Colonic mucosa (tissue), 4 donors: ENCODE results near the gene ZNF579. TPM values are rescaled to one million over a fixed set of nuclear protein-coding genes. Genes with fewer than 3 reads are reported as not detected.

ENCODE experiments used
- DNase-seq: peaks from one replicate; pipeline ENCODE4 v3.0.0-alpha.2; 2020
- H3K27ac ChIP-seq: fragments of 200-600 bp; one replicate; pipeline ENCODE4 v1.8.0; 2021
- H3K27me3 ChIP-seq: fragments of 200-600 bp; one replicate; pipeline ENCODE4 v1.8.0; 2021
- H3K36me3 ChIP-seq: fragments of 200-600 bp; one replicate; pipeline ENCODE4 v1.8.0; 2021
- H3K4me1 ChIP-seq: fragments of 200-600 bp; one replicate; pipeline ENCODE4 v1.8.0; 2021; ENCODE audit warnings: mild to moderate bottlenecking
- H3K4me3 ChIP-seq: fragments of 200-600 bp; one replicate; pipeline ENCODE4 v1.8.0; 2021
- H3K9ac ChIP-seq, 2 donors: one replicate each; pipeline ENCODE4 v1.7.0; 2013; ENCODE audit warnings: control low read depth in 2 of 2, low read depth in 2 of 2, low read length in 2 of 2
- H3K9me3 ChIP-seq: fragments of 200-600 bp; one replicate; pipeline ENCODE4 v1.8.0; 2021
- CTCF ChIP-seq: fragments of 200-600 bp; IDR thresholded peaks from one replicate; pipeline ENCODE4 v1.8.0; 2022; ENCODE audit warnings: antibody characterized with exemption, mild to moderate bottlenecking
- intact Hi-C: fragments of 100-400 bp; cut with DNase I; formaldehyde crosslinking; loops from one replicate; pipeline ENCODE4 v1.14.1; 2022
- total RNA-seq, 2 donors: library from RNA; stranded (reverse); fragmentation: NEBNext Ultra II Directional in 1 of 2; extraction: Animal tissue kit (Norgen Biotek cat#: 25700) in 1 of 2; gene quantifications; one replicate each; pipeline ENCODE4 v1.2.1, GENCODE V29; 2021
- donor health status: healthy.
- donor health status: DM: no; HTN: no; CAD: no.
- donor health status: DM: no; HTN: no; CAD: no.

The ZNF579 gene
- total RNA-seq, 2 donors from 2014 or later: 8.0 to 8.7 TPM

DNA sequence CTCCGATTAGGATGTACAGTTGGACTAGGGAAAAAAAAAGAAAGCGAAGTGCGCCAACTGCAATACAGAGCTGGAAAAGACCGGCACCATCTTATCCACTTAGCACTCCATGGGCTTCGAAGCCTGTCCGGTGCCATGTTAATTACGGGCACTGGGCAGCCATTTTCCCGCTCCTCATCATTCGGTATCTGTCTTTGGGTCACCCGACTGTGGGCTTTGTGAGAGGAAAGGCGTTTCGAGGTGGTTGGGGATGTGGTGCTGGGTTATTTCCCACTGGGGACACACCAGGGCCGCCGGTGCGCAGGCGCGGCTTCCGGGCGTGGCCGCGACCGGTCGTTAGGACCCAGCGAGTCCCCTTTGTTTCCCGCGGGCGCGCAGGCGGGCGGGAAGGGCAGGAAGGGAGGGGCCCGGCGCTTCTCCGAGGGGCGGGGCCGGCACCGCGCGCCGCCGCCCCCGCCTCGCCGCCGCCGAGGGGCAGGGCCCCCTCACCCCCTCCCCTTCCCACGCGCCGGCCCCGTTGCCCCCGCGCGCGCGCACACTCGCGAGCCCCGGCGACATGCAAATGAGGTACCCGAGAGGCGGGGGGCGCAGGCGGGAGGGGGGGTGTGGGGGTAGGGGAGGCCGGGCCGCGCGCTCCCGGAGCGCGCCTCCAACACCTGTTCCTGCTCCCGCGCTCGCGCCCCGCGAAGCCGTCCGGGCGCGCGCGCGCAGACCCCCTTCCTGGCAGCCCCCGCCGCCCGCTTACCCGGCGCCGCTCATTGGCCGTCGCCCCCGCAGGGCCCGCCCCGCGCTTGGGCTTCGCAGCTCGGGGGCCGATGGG, 19.4 kb upstream of the ZNF579 start, which contains the start of gene ZNF524:
ZNF524 (plus strand) TSS at position 447 of the 820 bp plus-strand sequence. CDS start 1,825 bp downstream, outside the sequence.
- Histone ChIP-seq H3K4me3 (peak within 1 kb of the TSS; percentile 61), H3K4me1 (no peaks in the 10 kb centered on the region), H3K9ac (peak within 1 kb of the TSS; percentile 80 to 84), H3K27me3 (no peaks in the 10 kb centered on the region), H3K27ac (peak within 1 kb of the TSS; percentile 96), H3K9me3 (no peaks in the 10 kb centered on the region), H3K36me3 (no peaks in the 10 kb centered on the region)
- intact Hi-C loops: no loop called here
- TF ChIP-seq CTCF: no peak
- peak; percentile 83 for DNase-seq

DNA sequence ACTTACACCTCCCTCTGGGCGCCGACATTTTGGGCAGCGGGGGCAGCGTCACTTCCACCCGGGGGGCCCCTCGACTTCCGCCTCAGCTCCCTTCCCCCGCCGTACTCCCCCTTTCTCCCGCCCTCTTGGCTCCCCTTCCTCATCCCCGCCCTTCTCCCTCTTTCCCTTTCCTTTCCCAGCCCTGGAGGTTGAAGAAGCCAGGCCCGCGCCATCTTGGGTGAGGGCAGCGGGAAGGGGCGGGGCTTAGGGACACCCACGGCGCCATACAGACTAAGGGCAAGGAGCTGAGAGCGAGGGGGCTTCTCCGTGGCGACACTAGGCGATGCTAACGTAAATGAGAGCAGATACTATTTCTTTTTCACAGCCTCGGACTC, 18.8 kb upstream of the ZNF579 start, which contains the start of gene FIZ1:
FIZ1 (minus strand) TSS at position 50 of the 374 bp plus-strand sequence. CDS start 1,652 bp downstream, outside the sequence.
- peak; percentile 98 for DNase-seq
- Histone ChIP-seq H3K9me3 (no peaks in the 10 kb centered on the region), H3K27ac (peak within 1 kb of the TSS; percentile 96), H3K4me3 (peak within 1 kb of the TSS; percentile 61), H3K36me3 (no peaks in the 10 kb centered on the region), H3K9ac (peak within 1 kb of the TSS; percentile 80 to 84), H3K27me3 (no peaks in the 10 kb centered on the region), H3K4me1 (no peaks in the 10 kb centered on the region)
- intact Hi-C loops: no loop called here
- no peak for TF ChIP-seq CTCF

DNA sequence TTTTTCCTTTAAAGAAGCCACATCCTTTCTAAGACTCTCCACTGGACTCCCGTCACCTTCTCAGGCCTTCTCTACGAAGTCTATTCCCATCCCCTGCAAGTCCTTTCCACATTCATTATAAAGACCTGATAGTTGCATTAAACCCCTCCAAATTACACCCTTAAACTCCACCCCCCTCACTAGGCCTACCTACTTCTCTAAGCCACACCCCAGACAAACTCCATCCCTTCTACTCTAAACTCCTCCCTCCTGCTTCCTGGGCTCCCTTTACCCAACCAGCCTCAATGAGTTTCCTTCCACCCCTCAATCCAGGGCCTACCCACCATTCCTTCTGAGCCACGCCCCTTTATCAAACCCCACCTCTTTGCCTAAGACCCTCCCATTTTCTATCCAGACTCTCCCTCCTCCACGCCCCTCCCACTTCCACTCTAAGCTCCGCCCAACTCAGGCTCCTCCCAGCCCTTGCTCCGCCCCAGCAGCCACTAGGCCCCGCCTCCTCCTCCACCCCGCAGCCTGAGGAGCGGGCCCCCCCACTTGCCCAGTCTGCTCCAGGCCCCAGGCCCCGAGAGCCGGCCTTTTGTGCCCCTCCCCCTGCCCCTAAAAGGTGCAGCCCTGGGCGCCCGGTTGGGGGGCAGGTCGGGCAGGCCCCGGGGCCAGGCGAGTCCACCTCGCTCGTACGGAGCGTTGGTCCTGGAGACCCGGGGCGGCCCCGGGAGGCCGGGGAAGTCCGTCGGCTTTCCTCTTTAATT, 18.2 kb upstream of the ZNF579 start:
- Histone ChIP-seq H3K36me3 (no peaks in the 10 kb centered on the region), H3K9me3 (no peaks in the 10 kb centered on the region), H3K27me3 (no peaks in the 10 kb centered on the region), H3K4me3 (peak overlapping the region; percentile 61), H3K4me1 (no peaks in the 10 kb centered on the region), H3K9ac (peak overlapping the region; percentile 78 to 80), H3K27ac (peak overlapping the region; percentile 96)
- DNase-seq: peak; percentile 96
- intact Hi-C loops: no loop called here
- TF ChIP-seq CTCF: no peak

DNA sequence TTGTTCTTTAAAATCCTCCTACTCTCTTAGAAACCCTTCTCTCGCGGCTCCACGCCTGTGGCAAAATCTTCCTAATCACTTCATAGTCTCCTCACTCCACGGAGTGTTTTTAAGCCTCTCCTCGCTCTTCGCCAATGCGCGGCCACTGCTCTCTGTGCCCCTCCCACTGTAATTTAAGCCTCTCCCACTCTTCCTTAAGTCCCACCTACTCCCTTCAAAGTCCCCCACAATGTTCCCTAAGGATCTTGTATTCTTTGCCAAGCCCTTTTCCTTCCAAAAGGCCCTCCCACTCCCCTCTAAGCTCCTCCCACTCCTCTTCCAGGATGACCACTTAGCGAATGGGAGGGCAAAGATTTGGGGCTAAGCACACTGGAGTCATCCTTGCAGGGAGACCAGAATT, 17.4 kb upstream of the ZNF579 start:
- Histone ChIP-seq H3K27me3 (no peaks in the 10 kb centered on the region), H3K36me3 (no peaks in the 10 kb centered on the region), H3K9ac (no peak overlapping the region), H3K9me3 (no peaks in the 10 kb centered on the region), H3K27ac (no peak overlapping the region), H3K4me1 (no peaks in the 10 kb centered on the region), H3K4me3 (no peak overlapping the region)
- no peak for TF ChIP-seq CTCF
- intact Hi-C loops: no loop called here
- no peak for DNase-seq

- no peak overlapping the region for H3K4me3 ChIP-seq
- H3K9me3 ChIP-seq: no peaks in the 10 kb centered on the region
- H3K4me1 ChIP-seq: no peaks in the 10 kb centered on the region
- no peak overlapping the region for H3K9ac ChIP-seq
- no peaks in the 10 kb centered on the region for H3K27me3 ChIP-seq
- no peak for DNase-seq
- TF ChIP-seq CTCF: no peak
- H3K27ac ChIP-seq: no peak overlapping the region
- H3K36me3 ChIP-seq: no peaks in the 10 kb centered on the region
- intact Hi-C loops: no loop called here
These were observed 16.9 kb upstream of the ZNF579 start for GRCh38 chr19:55597501-55597921.
